Measurements from ENCODE around the gene EBF3.

Gene EBF3

GRCh38 chr10:129788215-129788614 is 175.9 kb downstream of the EBF3 start:
- DNase-seq: no peak

DNA sequence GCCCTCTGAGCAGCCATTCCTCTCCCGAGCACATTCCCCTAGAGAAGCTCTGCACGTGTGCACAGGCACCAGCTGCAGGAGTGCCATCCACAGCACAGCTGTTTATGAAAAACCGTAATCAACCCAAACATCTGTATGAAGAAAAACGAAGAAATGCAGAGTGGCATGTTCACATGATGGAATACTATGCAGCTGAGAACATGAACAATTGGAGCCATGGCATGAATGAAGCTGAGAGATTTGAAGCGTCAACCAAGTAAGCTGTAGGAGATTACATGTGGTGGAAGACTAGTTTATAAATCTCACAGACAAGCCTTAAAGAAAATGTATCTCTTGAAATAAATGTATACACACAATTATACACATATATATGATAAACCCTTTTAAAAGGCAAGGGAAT is 176.5 kb downstream of the EBF3 start:
- DNase-seq: no peak

- DNase-seq: no peak
Observed at GRCh38 chr10:129786216-129786615, 177.9 kb downstream of the EBF3 start.

DNA sequence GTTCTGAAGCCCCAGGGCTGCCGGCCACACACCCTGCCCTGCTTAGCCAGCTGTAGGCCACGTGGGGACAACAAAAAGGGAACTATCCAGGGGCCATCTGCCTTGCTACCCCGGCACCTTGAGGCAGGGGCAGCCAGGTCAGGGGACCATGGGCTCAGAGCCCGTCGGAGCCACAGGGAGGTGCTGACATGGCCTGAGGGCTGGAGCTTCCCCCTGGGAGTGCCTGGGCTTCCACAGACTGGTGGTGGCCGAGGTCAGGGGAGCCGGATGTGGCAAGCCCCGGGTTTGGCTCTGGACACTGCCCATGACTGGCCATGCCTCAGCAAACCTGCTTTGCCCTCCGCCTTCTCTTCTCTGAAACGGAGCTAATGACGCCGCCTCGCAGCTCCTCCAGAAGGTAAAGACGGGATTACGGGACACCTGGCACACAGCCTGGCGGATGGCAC is 178.5 kb downstream of the EBF3 start:
- DNase-seq: no peak

Measured in fibroblast of upper back skin (primary cell).